GM19035 (cell line): ENCODE results near the gene C3orf22.

ENCODE experiments used
- ATAC-seq: cut with Tn5 transposase; IDR thresholded peaks from one replicate; pipeline ENCODE4 v1.9.1; 2021; ENCODE audit not compliant: unreplicated experiment

The C3orf22 gene

DNA sequence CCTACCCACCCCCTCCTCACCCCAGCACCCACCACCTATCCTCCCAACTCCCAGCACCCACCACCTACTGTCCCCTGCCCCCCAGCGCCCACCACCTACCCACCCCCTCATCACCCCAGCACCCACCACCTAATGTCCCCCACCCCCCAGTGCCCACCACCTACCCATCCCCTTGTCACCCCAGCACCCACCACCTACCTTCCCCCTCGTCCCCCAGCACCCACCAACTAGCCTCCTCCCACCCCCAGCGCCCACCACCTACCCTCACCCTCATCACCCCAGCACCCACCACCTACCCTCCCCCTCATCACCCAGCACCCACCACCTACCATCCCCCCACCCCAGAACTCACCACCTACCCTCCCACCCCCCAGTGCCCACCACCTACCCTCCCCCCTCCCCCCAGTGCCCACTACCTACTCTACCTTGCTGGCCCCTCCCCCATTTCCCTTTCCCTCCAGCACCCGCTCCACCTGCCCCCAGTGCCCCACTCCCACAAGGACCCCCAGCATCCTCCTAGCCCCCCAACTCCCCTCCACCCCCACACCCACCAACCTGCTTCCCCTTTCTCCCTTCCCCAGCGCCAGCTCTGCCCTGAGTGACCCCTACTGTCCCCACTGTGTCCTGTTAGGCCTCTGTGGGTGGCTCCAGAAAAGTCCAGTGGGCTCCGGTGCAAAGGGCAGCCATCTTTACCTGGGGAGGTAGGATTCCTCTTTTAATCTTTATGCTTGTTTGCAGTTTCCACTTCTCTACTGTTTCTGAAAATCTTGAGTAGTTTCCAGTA lies 42.4 kb downstream of the C3orf22 start:
- no peak for ATAC-seq

DNA sequence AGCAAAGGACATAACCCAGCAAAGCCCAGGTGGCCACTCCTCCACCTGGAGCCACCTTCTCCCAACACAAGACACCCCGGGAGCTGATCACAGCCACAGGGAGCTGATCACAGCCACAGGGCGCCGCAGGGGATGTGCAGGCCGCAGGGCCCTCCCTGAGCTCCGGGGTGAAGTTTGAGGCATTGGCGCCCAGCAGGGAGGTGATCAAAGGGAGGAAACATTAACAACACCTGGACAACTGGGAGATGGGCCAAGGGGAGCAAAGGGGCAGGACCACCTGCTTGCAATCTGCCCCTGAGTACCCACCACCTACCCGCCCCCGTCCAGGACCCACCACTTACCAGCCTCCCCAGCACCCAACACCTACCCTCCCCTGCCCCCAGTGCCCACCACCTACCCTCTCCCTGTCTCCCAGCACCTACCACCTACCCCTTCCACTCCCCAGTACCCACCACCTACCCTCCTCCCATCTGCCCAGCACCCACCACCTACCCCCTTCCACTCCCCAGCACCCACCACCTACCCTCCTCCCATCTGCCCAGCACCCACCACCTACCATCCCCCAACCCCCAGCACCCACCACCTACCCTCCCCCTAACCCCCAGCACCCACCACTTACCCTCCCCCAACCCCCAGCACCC lies 43.5 kb downstream of the C3orf22 start:
- ATAC-seq = no peak

DNA sequence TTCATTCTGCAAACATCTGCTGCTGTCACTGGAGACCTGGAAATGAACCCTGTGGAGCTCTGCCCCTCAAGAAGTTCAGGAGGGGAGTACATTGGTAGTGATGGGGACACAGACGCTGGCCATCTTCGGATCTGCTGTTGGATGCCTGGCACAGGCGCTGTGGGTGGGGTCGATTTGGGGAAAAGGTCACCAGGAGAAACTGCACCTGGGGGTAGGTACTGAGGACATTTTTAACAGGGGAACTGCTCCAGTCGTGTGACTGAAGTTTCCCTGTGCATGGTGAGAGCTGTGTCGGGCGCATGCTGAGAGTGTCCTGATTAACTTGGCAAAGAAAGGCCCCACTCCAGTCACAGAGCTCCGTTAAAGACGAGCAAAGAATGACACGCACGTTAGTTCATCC lies 44.6 kb downstream of the C3orf22 start:
- no peak for ATAC-seq

DNA sequence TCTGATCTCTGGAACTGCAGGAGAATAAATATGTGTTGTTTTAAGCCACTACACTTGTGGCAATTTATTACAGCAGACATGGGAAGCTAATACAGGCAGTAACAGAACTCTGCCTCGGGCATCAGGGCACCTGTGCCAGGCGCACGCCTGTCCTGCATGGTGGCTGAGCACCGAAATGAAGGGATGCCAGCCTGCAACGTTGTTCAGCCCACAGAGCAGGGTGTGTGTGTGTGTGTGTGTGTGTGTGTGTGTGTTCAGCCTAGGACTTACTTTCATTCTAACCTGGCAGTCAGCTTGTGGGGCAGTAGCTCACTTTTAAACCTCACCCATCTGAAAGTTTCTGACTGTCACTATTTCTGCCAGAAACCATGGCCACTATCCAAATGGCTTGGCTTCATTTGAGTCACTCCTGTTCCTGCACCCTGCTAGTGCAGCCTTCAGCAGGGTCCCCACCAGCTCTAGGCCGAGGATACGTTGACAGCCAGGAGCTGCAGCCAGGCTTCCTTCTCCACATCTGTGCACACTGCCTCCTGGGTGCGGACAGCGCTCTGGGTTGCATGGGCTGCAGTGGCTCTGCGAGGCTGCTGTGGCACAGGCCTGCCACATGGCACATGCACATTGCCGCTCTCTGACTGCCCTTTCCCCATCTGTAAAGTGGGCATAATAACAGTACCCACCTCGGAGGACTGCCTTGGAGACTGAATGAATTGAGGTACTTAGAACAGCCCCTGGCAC lies 45.6 kb downstream of the C3orf22 start:
- ATAC-seq = no peak

DNA sequence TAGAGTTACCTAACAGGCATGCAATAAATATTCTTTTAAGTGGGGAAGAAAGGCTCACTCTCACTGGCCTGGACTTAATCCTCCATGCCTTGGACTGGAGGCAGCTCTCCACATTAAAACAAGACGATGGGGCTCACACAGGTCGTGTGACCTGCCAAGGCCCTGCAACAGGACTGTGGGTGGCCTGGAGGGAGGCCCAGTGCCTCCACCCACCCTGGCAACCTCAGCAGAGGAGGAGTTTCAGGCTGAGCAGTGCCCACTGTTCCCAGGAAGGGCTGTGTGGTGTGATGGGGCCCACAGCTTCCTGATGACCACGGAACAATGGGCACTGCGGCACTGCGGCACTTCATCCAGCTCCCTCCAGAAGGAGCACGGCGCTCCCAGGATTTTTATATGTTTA lies 46.7 kb downstream of the C3orf22 start:
- no peak for ATAC-seq

DNA sequence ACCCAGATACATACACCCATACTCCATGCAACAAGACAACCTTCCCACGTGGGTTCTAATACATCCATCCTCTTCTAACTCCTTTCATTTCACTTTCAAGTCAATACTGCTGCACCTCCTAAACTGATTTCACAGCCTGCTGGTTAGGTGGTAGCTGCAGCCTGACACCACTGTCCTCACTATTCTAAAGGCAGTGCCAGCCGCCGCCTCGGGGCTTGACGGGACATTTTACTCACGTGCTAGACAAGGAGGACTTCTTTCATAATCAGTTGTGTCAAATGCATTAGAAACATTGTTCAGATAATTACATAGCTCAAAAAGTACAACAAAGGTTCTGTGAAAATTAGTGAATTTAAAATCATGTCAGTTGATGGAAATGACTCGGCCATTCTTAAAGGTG lies 47.4 kb downstream of the C3orf22 start:
- no peak for ATAC-seq

DNA sequence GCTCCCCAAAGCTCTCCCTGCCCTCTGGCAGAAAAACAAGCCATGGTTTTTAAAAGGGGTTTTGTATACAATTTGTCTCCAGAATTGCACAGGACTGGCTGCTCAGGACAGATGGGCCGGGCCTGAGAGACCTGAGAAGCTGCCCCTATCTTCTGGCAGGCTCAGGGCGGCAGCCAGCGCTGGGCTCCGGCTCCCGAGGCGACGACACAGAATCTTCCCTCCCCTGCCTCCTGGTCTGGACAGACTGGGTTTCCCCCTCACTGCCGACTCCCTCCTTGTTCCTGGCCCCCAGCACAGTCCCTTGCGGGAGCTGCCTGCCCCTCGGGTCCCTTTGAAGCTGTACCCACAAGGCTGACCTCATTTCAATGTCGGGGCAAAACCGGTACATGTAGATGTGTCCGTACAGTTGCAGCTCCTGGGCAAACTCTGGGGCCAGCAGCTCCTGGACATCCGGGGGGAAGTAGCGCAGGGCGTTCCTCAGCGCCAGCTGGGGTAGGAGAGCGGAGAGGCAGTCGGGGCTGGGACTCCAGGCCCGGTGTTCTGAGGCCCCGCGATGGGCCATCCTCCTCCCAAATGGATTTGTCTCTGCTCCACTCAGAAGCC lies 48.3 kb downstream of the C3orf22 start:
- no peak for ATAC-seq

DNA sequence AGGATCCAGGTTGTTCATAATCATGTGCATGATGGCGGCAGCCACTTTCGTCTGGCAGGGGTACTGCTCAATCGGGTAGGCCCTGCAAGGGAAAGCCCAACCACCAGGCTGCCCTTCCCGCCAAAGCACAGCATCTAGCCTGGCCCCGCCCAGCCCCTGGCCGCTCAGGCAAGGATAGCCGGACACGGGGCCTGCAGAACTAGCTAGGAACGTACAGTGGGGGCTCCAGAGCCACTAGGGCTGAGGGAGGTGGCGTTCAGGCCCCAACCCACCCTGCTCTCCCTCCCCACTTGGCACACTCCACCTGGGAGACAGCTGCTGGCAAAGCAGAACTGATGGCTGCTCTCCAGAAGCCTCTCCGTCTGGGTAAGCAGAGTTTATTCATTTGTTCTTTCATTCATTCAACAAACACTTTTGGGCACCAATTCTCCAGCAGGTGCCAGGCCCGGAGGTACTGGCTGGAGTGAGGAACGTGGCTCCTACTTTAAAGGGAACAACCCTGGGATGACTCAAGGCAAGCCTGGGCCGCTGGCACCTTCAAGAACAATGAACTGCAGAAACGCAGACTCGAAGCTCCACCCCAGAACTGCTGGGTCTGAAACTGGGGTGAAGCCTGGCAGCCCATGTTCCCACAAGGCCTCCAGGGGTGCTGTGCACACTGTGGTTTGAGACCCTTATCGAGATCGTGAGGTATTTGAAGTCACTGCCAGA lies 49.0 kb downstream of the C3orf22 start:
- ATAC-seq = no peak

DNA sequence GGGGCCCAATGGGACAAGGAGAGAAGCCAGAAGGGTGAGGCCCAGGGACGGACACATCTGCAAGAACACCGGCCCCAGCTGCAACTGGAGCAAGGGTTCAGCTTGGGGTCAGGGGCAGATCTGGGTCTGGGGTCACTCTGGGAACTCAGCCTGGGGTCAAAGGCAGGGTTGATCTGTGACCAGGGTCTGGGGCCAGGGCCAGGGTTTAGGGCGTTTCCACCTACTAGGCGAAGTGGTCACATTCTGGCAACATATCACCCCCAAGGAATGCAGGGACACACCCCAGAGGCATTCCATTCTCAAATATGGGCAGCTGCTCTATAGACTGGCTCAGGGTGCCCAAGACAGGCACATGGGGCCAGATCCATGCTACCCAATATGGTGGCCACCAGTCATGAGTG lies 50.2 kb downstream of the C3orf22 start:
- ATAC-seq = no peak

DNA sequence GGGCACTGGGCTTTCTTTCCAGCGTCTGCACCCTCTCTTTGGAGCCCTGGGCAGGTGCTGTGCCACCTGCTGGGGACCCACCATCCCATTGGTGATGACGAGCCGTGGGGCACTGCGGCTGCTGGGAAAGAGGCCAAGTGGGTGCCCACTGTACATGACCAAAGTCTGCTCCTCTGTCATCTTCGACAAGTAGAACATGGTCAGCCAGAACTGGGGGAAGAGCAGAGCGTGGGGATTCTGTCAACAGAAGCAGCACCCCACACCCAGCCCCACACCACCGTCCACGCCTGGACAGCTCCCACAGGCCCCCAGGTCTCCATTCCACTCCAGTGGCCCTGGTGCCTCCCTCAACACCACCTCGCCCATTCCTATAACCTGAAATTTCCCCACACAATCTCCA lies 50.8 kb downstream of the C3orf22 start:
- ATAC-seq = no peak

DNA sequence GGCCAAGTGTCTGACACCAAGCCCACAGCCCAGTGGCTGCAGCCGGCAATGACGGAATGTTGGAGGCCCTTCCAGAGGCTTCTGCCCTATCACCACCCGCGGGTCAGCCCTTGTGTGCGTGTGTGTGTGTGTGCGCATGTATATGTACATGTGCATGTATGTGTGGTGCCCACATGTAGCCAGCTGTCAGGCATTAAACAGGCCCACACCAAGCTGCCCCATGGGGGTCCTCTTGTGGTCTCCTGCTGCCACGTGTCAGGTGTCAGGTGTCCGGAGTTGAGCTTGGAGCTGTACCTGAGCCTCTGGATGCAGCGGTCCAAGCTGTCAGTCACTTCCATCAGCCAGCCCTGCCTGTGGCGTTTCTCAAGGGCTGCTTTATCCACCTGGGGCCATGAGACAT lies 55.0 kb downstream of the C3orf22 start:
- no peak for ATAC-seq

DNA sequence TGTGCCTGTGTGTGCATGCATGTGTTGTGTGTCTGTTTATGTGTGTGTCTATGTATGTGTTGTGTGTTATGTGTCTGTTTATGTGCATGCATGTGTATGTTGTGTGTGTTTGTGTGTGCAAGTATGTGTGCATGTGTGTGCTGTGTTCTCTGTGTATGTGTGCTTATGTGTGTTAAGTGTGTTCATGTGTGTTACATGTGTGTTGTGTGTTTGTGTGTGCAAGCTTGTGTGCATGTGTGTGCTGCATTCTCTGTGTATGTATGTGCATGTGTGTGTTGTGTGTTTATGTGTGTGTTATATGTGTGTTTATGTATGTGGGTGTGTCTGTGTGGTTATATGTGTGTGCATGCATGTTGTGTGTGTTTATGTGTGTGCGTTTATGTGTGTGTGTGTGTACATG lies 56.1 kb downstream of the C3orf22 start:
- ATAC-seq = no peak

DNA sequence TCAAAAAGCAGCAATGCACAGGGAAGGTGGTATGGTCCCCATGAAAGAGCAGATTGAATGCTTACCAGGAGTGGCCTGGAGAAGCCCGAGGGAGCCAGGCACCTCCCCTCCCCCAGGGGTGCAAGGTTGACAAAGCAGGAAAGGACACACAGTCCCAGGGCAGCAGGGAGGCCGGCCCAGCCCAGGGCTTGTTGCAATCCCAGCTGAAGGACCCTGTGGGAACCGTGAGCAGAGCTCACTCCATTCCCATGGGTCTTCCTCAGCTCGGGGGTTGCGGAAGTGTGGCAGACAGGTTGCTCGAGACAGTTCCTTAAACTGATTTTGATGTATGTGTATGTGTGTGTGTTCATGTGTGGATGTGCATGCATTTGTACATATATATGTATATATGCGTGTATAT lies 57.0 kb downstream of the C3orf22 start:
- no peak for ATAC-seq

DNA sequence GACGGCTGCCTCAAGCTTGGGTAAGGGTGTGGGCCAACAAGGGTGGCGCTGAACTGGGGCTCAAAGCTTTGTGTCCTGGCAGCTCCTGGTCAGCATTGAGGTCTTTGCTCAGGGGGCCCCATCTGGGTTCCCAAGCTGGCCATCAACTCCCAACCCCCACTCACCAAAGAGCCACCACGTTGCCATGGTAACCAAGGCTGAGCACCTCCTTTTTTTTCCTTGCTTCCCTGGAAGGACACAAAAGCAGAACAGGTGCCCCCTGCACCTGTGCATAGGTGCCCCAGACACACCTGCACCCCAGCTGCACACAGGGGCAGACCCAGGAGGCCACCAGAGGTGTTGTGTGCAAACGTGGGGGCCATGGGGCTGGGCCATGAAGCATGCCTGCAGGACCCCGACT lies 57.7 kb downstream of the C3orf22 start:
- no peak for ATAC-seq

DNA sequence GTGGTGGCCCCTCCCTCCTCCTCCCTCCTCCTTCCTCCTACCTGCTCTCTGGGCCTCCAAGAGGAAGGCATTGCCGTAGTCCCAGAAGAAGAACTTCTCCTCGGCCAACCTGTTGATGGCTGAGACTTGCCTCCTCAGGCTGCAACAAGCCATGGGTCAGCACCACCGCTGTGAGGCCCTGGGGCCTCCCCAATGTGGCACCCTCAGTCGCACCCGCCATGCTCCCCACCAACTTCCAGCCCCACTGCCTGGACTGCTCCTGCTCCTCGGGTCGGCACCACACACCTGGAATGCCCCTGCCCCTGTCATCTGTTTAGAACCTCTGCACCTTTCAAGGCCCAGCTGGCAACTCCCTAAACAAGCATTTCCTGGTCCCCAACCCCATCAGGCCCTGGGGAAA lies 58.7 kb downstream of the C3orf22 start:
- ATAC-seq = no peak
